Measurements from ENCODE around the gene IDI2. TPM values are rescaled to one million over a fixed set of nuclear protein-coding genes. Genes with fewer than 3 reads are reported as not detected.

Gene IDI2
- total RNA-seq, 1 experiment from 2014 or later, result not detected

DNA sequence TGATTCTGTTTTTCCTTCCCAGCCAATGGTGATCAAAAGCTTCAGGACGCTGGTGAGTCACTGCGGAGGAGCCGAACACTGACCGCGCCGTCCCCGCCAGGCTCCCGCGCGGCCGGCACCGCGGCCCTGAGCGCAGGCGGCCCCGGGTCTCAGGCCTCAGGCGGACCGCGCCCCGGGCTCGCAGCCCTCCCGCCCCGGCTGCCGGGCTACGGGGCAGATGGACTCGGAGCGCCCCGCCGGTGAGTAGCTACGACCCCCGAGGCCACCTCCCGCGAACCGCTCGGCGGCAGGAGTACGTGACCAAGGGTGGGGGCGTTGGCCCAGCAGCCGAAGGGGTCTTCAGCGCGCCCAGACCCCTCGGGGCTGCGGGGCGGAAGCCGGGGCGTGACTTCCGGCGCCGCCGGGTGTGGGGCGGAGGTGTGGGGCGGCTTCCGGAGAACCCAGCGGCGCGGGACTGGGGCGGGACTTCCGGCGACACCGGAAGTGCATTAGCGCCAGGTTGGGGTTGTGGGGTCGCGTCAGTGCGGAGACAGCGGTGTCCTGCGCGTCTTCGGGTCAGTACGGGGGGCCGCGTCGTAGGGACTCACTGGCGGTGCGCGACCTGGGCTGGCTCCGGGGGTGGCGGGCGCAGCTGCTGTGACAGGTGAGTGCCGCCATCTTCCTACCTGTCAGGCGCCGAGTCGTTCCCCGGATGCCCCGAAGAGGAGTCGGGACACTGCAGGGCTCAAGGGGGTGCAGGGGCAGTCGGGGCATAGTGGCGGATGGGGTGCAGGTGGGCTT lies 30.9 kb upstream of the IDI2 start, which contains the start of gene WDR37:
Gene WDR37 (plus strand): TSS at position 60 of the 780 bp plus-strand sequence. CDS start 15,771 bp downstream, outside the sequence.
- POLR2A ChIA-PET, result no interaction called here
- H3K36me3 Mint-ChIP-seq, result peaks cover 25% of the 10 kb centered on the region
- TF ChIP-seq, protein P1, sequence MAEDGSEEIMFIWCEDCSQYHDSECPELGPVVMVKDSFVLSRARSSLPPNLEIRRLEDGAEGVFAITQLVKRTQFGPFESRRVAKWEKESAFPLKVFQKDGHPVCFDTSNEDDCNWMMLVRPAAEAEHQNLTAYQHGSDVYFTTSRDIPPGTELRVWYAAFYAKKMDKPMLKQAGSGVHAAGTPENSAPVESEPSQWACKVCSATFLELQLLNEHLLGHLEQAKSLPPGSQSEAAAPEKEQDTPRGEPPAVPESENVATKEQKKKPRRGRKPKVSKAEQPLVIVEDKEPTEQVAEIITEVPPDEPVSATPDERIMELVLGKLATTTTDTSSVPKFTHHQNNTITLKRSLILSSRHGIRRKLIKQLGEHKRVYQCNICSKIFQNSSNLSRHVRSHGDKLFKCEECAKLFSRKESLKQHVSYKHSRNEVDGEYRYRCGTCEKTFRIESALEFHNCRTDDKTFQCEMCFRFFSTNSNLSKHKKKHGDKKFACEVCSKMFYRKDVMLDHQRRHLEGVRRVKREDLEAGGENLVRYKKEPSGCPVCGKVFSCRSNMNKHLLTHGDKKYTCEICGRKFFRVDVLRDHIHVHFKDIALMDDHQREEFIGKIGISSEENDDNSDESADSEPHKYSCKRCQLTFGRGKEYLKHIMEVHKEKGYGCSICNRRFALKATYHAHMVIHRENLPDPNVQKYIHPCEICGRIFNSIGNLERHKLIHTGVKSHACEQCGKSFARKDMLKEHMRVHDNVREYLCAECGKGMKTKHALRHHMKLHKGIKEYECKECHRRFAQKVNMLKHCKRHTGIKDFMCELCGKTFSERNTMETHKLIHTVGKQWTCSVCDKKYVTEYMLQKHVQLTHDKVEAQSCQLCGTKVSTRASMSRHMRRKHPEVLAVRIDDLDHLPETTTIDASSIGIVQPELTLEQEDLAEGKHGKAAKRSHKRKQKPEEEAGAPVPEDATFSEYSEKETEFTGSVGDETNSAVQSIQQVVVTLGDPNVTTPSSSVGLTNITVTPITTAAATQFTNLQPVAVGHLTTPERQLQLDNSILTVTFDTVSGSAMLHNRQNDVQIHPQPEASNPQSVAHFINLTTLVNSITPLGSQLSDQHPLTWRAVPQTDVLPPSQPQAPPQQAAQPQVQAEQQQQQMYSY (CRISPR knock-in tag; IDR thresholded peaks at IDR 0.05), result no peak
- TF ChIP-seq, protein P2, sequence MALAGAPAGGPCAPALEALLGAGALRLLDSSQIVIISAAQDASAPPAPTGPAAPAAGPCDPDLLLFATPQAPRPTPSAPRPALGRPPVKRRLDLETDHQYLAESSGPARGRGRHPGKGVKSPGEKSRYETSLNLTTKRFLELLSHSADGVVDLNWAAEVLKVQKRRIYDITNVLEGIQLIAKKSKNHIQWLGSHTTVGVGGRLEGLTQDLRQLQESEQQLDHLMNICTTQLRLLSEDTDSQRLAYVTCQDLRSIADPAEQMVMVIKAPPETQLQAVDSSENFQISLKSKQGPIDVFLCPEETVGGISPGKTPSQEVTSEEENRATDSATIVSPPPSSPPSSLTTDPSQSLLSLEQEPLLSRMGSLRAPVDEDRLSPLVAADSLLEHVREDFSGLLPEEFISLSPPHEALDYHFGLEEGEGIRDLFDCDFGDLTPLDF (CRISPR knock-in tag; IDR thresholded peaks at IDR 0.05), result peak; percentile 85
- TF ChIP-seq, protein P3, sequence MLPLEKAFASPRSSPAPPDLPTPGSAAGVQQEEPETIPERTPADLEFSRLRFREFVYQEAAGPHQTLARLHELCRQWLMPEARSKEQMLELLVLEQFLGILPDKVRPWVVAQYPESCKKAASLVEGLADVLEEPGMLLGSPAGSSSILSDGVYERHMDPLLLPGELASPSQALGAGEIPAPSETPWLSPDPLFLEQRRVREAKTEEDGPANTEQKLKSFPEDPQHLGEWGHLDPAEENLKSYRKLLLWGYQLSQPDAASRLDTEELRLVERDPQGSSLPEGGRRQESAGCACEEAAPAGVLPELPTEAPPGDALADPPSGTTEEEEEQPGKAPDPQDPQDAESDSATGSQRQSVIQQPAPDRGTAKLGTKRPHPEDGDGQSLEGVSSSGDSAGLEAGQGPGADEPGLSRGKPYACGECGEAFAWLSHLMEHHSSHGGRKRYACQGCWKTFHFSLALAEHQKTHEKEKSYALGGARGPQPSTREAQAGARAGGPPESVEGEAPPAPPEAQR (CRISPR knock-in tag; IDR thresholded peaks at IDR 0.05), result no peak
- no peak for TF ChIP-seq TEAD1 (CRISPR knock-in tag; IDR thresholded peaks at IDR 0.05)
- TF ChIP-seq ELF4 (CRISPR knock-in tag; IDR thresholded peaks at IDR 0.05; ENCODE audit: low read depth), result 0 out of 2 replicates have a peak, but pooled peaks have one; percentile 80
- TF ChIP-seq, protein P4, sequence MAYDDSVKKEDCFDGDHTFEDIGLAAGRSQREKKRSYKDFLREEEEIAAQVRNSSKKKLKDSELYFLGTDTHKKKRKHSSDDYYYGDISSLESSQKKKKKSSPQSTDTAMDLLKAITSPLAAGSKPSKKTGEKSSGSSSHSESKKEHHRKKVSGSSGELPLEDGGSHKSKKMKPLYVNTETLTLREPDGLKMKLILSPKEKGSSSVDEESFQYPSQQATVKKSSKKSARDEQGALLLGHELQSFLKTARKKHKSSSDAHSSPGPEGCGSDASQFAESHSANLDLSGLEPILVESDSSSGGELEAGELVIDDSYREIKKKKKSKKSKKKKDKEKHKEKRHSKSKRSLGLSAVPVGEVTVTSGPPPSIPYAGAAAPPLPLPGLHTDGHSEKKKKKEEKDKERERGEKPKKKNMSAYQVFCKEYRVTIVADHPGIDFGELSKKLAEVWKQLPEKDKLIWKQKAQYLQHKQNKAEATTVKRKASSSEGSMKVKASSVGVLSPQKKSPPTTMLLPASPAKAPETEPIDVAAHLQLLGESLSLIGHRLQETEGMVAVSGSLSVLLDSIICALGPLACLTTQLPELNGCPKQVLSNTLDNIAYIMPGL (CRISPR knock-in tag; IDR thresholded peaks at IDR 0.05), result peak; percentile 89; the same call in 1 of the 2 replicates
- TF ChIP-seq CBFB (CRISPR knock-in tag; IDR thresholded peaks at IDR 0.05; ENCODE audit: low read depth), result 0 out of 2 replicates have a peak, but pooled peaks have one; percentile 73
- no peak for TF ChIP-seq NFE2L1 (CRISPR knock-in tag; IDR thresholded peaks at IDR 0.05)
- TF ChIP-seq SP1 (CRISPR knock-in tag; conservative IDR thresholded peaks at IDR 0.05), result peak; percentile 78
- 0 out of 2 replicates have a peak, but pooled peaks have one; percentile 36 for TF ChIP-seq JUN (CRISPR knock-in tag; IDR thresholded peaks at IDR 0.05)
- peak; percentile 77; the same call in 1 of the 2 replicates for TF ChIP-seq KAT7 (CRISPR knock-in tag; IDR thresholded peaks at IDR 0.05; ENCODE audit: borderline replicate concordance)
- TF ChIP-seq, protein P5, sequence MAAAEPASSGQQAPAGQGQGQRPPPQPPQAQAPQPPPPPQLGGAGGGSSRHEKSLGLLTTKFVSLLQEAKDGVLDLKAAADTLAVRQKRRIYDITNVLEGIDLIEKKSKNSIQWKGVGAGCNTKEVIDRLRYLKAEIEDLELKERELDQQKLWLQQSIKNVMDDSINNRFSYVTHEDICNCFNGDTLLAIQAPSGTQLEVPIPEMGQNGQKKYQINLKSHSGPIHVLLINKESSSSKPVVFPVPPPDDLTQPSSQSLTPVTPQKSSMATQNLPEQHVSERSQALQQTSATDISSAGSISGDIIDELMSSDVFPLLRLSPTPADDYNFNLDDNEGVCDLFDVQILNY (CRISPR knock-in tag; IDR thresholded peaks at IDR 0.05), result peak; percentile 82; the same call in 1 of the 2 replicates
- TF ChIP-seq, protein P6, sequence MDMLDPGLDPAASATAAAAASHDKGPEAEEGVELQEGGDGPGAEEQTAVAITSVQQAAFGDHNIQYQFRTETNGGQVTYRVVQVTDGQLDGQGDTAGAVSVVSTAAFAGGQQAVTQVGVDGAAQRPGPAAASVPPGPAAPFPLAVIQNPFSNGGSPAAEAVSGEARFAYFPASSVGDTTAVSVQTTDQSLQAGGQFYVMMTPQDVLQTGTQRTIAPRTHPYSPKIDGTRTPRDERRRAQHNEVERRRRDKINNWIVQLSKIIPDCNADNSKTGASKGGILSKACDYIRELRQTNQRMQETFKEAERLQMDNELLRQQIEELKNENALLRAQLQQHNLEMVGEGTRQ (CRISPR knock-in tag; IDR thresholded peaks at IDR 0.05), result peak; percentile 39; the same call in 1 of the 2 replicates
- TF ChIP-seq PRRX2 (CRISPR knock-in tag; IDR thresholded peaks at IDR 0.05), result no peak
- peak; percentile 56; the same call in 1 of the 2 replicates for TF ChIP-seq SMAD3 (CRISPR knock-in tag; IDR thresholded peaks at IDR 0.05; ENCODE audit: borderline replicate concordance)
- peak; percentile 75 for TF ChIP-seq GABPB1 (CRISPR knock-in tag; IDR thresholded peaks at IDR 0.05)
- TF ChIP-seq MYBL2 (CRISPR knock-in tag; IDR thresholded peaks at IDR 0.05), result 0 out of 2 replicates have a peak, but pooled peaks have one; percentile 50
- TF ChIP-seq, protein P7, sequence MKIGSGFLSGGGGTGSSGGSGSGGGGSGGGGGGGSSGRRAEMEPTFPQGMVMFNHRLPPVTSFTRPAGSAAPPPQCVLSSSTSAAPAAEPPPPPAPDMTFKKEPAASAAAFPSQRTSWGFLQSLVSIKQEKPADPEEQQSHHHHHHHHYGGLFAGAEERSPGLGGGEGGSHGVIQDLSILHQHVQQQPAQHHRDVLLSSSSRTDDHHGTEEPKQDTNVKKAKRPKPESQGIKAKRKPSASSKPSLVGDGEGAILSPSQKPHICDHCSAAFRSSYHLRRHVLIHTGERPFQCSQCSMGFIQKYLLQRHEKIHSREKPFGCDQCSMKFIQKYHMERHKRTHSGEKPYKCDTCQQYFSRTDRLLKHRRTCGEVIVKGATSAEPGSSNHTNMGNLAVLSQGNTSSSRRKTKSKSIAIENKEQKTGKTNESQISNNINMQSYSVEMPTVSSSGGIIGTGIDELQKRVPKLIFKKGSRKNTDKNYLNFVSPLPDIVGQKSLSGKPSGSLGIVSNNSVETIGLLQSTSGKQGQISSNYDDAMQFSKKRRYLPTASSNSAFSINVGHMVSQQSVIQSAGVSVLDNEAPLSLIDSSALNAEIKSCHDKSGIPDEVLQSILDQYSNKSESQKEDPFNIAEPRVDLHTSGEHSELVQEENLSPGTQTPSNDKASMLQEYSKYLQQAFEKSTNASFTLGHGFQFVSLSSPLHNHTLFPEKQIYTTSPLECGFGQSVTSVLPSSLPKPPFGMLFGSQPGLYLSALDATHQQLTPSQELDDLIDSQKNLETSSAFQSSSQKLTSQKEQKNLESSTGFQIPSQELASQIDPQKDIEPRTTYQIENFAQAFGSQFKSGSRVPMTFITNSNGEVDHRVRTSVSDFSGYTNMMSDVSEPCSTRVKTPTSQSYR (CRISPR knock-in tag; IDR thresholded peaks at IDR 0.05), result peak; percentile 65; the same call in 1 of the 2 replicates
- TF ChIP-seq, protein P8, sequence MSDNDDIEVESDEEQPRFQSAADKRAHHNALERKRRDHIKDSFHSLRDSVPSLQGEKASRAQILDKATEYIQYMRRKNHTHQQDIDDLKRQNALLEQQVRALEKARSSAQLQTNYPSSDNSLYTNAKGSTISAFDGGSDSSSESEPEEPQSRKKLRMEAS (CRISPR knock-in tag; IDR thresholded peaks at IDR 0.05), result peak; percentile 68
- no peak for TF ChIP-seq ZNF121 (CRISPR knock-in tag; IDR thresholded peaks at IDR 0.05)
- TF ChIP-seq, protein P9, sequence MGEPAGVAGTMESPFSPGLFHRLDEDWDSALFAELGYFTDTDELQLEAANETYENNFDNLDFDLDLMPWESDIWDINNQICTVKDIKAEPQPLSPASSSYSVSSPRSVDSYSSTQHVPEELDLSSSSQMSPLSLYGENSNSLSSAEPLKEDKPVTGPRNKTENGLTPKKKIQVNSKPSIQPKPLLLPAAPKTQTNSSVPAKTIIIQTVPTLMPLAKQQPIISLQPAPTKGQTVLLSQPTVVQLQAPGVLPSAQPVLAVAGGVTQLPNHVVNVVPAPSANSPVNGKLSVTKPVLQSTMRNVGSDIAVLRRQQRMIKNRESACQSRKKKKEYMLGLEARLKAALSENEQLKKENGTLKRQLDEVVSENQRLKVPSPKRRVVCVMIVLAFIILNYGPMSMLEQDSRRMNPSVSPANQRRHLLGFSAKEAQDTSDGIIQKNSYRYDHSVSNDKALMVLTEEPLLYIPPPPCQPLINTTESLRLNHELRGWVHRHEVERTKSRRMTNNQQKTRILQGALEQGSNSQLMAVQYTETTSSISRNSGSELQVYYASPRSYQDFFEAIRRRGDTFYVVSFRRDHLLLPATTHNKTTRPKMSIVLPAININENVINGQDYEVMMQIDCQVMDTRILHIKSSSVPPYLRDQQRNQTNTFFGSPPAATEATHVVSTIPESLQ (CRISPR knock-in tag; IDR thresholded peaks at IDR 0.05), result no peak

More for the DNA sequence above, 30.9 kb upstream of the IDI2 start, which contains the start of gene WDR37:
- Mint-ChIP-seq H3K4me1 (peaks cover 33% of the 10 kb centered on the region), H3K9me3 (no peaks in the 10 kb centered on the region), H3K27ac (peak within 1 kb of the TSS; percentile 94), H3K27me3 (ENCODE audit: low read depth) (no peaks in the 10 kb centered on the region), H3K4me3 (peak within 1 kb of the TSS; percentile 96)
- ATAC-seq (peak; percentile 90), DNase-seq (ENCODE audit: low spot score) (peak; percentile 87)
- CTCF ChIA-PET, result no interaction called here
